PFSK-1 (cell line): Measurements from ENCODE around the gene STIM2.

Source experiments
- POLR2AphosphoS5 ChIP-seq: IDR thresholded peaks from 2 replicates; pipeline ENCODE4 v1.6.1; 2012; ENCODE audit warnings: low read depth, mild to moderate bottlenecking, control low read depth, low read length, moderate library complexity
- SIN3A ChIP-seq: IDR thresholded peaks from 2 replicates; pipeline ENCODE4 v1.6.1; 2012; ENCODE audit warnings: mild to moderate bottlenecking, low read length, moderate library complexity, borderline replicate concordance; ENCODE audit not compliant: insufficient read depth
- TAF1 ChIP-seq: IDR thresholded peaks from 2 replicates; pipeline ENCODE4 v1.6.1; 2012; ENCODE audit warnings: low read length, control low read depth, borderline replicate concordance; ENCODE audit not compliant: insufficient read depth
- TF ChIP-seq, protein P1 (sequence below), 2 experiments: IDR thresholded peaks; 2 replicates each; pipeline versions ENCODE4 v1.6.1 to v1.8.0; 2011 to 2012; ENCODE audit warnings: low read depth in 2 of 2, low read length in 2 of 2, control low read depth in 1 of 2, inconsistent platforms in 1 of 2, mild to moderate bottlenecking in 1 of 2, moderate library complexity in 1 of 2; ENCODE audit not compliant: insufficient read depth in 1 of 2

DNA sequence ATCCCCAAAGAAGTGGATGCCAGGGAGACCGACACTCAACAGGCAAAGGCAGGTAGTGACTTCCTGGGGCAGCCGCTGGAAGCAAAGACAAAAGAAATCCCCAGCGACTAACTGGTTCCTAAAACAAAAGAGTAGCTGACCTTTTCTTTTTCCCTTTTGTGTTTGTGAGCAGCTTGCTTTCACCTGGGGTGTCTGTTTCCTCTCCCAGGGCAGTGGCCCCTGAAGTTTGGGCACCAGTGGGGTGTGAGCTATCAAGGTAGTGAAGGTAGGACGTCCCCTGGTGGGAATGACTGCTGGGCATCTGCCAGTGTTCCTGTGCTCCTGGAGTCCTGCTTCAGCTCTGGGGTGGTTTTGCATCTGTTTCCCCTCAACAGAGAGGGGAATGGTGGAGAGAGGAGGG lies 41.6 kb upstream of the STIM2 start:
- TF ChIP-seq POLR2AphosphoS5 = no peak
- TF ChIP-seq, protein P1, sequence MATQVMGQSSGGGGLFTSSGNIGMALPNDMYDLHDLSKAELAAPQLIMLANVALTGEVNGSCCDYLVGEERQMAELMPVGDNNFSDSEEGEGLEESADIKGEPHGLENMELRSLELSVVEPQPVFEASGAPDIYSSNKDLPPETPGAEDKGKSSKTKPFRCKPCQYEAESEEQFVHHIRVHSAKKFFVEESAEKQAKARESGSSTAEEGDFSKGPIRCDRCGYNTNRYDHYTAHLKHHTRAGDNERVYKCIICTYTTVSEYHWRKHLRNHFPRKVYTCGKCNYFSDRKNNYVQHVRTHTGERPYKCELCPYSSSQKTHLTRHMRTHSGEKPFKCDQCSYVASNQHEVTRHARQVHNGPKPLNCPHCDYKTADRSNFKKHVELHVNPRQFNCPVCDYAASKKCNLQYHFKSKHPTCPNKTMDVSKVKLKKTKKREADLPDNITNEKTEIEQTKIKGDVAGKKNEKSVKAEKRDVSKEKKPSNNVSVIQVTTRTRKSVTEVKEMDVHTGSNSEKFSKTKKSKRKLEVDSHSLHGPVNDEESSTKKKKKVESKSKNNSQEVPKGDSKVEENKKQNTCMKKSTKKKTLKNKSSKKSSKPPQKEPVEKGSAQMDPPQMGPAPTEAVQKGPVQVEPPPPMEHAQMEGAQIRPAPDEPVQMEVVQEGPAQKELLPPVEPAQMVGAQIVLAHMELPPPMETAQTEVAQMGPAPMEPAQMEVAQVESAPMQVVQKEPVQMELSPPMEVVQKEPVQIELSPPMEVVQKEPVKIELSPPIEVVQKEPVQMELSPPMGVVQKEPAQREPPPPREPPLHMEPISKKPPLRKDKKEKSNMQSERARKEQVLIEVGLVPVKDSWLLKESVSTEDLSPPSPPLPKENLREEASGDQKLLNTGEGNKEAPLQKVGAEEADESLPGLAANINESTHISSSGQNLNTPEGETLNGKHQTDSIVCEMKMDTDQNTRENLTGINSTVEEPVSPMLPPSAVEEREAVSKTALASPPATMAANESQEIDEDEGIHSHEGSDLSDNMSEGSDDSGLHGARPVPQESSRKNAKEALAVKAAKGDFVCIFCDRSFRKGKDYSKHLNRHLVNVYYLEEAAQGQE (IDR thresholded peaks at IDR 0.05; ENCODE audit: insufficient read depth in 1 of 2, low read depth in 2 of 2, low read length in 2 of 2) = no peak
- TF ChIP-seq TAF1 = no peak
- TF ChIP-seq SIN3A = no peak
